Neutrophil (primary cell): ENCODE results near the gene ADA.

Experiments
- H3K27ac ChIP-seq: fragments of 200-600 bp; sonication (generic); 2 replicates; pipeline ENCODE4 v1.5.1; 2016; ENCODE audit warnings: mild to moderate bottlenecking, moderate library complexity
- H3K27me3 ChIP-seq: fragments of 200-600 bp; sonication (generic); 2 replicates; pipeline ENCODE4 v1.6.0; 2016; ENCODE audit warnings: mild to moderate bottlenecking
- H3K36me3 ChIP-seq: fragments of 200-600 bp; sonication (generic); 2 replicates; pipeline ENCODE4 v1.5.1; 2017
- H3K4me1 ChIP-seq, 2 experiments: fragments of 200-600 bp in 1 of 2; sonication (generic) in 1 of 2; 1 replicate in 1 of 2; 2 replicates in 1 of 2; pipeline versions ENCODE4 v1.5.1 to v1.6.1; 2013 to 2016; ENCODE audit warnings: low read depth in 1 of 2, low read length in 1 of 2, mild to moderate bottlenecking in 1 of 2, moderate library complexity in 1 of 2; ENCODE audit not compliant: control insufficient read depth in 1 of 2, insufficient read depth in 1 of 2
- H3K4me3 ChIP-seq, 2 experiments: fragments of 200-600 bp in 1 of 2; sonication (generic) in 1 of 2; 1 replicate in 1 of 2; 2 replicates in 1 of 2; pipeline ENCODE4 v1.5.1; 2013 to 2016; ENCODE audit warnings: low read depth in 1 of 2, low read length in 1 of 2, mild to moderate bottlenecking in 1 of 2, moderate library complexity in 1 of 2
- H3K9me3 ChIP-seq: fragments of 200-600 bp; sonication (generic); 2 replicates; pipeline ENCODE4 v1.5.1; 2016
- TF ChIP-seq, protein P1 (sequence below): fragments of 200-600 bp; sonication (generic); IDR thresholded peaks from 2 replicates; pipeline ENCODE4 v1.5.1; 2016; ENCODE audit warnings: antibody characterized with exemption

ADA gene

DNA sequence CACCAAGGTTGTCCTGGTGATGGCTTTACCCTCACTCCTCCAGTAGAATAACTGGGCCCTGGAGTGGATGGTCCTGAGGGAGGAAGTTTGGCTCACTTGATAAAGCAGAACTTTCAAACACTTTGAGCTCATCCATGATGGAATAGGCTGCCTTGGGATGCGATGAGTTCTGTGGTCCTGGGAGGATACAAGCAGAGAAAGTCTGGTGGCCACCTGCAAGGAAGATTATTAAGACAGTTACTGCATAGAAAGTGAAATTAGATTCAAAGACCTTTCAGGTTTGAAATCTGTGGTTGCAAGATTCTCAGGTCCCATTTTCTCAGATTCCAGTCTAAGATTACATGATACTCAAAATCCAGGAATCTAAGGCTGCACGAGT is 43.8 kb upstream of the ADA start:
- Histone ChIP-seq H3K4me1 (no peaks in the 10 kb centered on the region), H3K27ac (no peak overlapping the region), H3K4me3 (no peak overlapping the region), H3K9me3 (no peaks in the 10 kb centered on the region), H3K36me3 (no peaks in the 10 kb centered on the region), H3K27me3 (no peaks in the 10 kb centered on the region)
- TF ChIP-seq, protein P1, sequence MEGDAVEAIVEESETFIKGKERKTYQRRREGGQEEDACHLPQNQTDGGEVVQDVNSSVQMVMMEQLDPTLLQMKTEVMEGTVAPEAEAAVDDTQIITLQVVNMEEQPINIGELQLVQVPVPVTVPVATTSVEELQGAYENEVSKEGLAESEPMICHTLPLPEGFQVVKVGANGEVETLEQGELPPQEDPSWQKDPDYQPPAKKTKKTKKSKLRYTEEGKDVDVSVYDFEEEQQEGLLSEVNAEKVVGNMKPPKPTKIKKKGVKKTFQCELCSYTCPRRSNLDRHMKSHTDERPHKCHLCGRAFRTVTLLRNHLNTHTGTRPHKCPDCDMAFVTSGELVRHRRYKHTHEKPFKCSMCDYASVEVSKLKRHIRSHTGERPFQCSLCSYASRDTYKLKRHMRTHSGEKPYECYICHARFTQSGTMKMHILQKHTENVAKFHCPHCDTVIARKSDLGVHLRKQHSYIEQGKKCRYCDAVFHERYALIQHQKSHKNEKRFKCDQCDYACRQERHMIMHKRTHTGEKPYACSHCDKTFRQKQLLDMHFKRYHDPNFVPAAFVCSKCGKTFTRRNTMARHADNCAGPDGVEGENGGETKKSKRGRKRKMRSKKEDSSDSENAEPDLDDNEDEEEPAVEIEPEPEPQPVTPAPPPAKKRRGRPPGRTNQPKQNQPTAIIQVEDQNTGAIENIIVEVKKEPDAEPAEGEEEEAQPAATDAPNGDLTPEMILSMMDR, result no peak

DNA sequence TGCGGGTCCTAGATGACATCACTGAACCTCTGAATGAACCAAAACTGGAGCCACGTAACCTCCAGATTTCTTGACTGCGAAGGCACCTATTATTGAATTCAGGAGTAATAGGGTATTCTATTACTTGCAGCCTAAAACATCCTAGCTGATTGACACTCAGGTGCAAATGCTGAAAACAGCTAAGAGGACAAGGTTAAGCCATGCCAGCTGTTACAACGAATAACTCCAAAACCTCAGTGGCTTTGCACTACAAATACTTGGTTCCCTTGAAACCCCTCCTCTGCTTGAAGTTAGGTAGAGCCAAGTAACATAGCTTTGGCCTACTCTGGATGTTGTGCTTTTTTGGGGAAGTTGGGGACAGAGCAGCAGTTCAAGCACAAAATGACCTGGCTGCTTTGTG is 42.7 kb upstream of the ADA start:
- no peaks in the 10 kb centered on the region for H3K36me3 ChIP-seq
- no peak overlapping the region for H3K27ac ChIP-seq
- H3K27me3 ChIP-seq, result no peaks in the 10 kb centered on the region
- H3K9me3 ChIP-seq, result no peaks in the 10 kb centered on the region
- TF ChIP-seq, protein P1, result no peak
- no peaks in the 10 kb centered on the region for H3K4me1 ChIP-seq
- no peak overlapping the region for H3K4me3 ChIP-seq

DNA sequence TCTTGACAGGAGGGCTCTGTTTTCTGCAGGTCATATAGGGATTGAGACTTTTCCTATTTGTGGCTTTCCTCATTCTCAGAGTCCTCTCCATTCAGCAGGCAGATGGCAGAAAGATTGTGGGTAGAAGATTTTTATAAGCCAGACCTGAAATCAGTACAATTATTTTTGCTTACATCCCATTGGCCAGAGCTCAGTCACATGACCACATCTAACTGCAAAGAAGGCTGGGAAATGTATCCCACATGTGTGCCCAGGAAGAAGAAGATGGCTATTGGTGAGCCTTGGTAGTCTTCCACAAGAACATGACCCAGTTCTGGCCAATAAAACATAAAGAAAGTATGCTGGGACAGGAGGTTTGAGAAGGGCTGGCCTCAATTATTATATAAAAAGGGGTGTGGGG is 42.1 kb upstream of the ADA start:
- Histone ChIP-seq H3K27me3 (no peaks in the 10 kb centered on the region), H3K9me3 (no peaks in the 10 kb centered on the region), H3K4me1 (no peaks in the 10 kb centered on the region), H3K4me3 (no peak overlapping the region), H3K36me3 (no peaks in the 10 kb centered on the region), H3K27ac (no peak overlapping the region)
- TF ChIP-seq, protein P1, result no peak

DNA sequence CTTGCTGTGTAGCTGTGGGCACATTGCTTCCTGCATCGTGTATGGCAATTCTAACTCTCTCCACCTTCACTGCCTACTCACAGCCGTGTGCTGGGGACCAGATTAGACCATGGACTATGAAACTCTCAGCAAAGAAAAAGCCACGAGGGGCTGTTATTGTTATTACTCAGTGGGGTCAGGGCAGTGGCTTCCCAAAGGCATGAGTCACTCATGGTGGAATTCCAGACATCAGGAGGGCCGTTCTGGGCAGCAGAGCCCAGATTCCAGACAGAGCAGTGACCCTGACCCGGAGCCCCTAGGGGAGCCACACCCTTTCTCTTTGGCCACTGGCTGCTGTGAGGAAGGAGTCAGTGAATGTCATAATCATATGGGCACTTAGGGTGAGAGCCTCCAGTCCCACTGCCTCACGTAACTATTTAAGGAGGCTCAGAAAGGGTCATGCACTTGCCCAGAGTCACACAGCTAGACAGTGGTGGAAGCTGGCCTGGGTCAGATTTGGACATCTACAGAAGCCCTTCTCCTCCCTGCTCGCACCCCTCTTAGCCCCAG is 41.5 kb upstream of the ADA start:
- TF ChIP-seq, protein P1, result no peak
- H3K9me3 ChIP-seq, result no peaks in the 10 kb centered on the region
- no peaks in the 10 kb centered on the region for H3K4me1 ChIP-seq
- no peak overlapping the region for H3K4me3 ChIP-seq
- no peaks in the 10 kb centered on the region for H3K27me3 ChIP-seq
- no peaks in the 10 kb centered on the region for H3K36me3 ChIP-seq
- H3K27ac ChIP-seq, result no peak overlapping the region

DNA sequence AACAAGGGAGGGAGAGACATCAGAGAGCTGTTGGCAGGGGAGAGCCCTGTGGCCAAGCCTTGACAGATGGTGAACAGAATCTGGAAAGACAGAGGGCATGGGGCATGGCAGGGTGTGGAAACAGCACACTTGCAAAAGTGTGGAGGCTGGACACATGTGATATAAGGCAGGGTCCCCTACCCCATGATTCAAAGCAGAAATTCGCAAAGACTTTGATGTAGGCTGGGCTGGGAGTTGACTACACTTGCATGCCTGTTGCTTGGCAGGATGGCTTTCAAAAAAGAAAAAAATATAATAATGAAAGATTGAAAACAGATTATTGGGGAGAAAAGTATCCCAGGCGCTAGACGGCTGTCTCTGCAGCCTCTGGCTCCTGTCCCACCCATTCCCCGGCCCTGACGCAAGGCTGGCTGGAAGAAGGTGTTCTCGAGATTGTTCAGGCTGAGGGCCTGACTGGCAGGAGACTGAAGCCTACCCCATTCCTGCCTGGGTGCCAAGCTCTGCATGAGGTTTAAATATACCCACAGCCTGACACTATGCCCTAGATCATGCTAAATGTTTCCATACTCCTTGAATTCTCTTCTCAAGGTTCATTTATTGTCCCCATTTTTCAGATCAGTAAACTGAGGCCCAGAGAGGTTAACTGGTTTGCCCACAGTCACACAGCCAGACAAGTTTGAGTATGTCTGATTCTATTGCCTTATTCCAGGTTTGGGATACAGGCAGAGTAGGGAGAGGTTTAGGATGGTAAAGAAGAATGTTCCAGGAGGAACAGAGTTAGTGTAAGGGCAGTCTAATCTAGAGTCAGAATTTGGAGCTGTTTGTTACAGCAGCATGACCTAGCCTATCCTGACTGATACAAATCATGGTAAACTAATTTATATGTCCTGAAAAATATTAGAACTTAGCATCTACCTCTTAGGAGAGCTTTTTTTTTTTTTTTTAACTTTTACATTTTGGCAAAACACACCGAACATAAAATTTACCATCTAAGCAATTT is 40.2 kb upstream of the ADA start:
- H3K4me1 ChIP-seq, result no peaks in the 10 kb centered on the region
- no peaks in the 10 kb centered on the region for H3K27me3 ChIP-seq
- H3K27ac ChIP-seq, result no peak overlapping the region
- TF ChIP-seq, protein P1, result no peak
- no peaks in the 10 kb centered on the region for H3K36me3 ChIP-seq
- H3K4me3 ChIP-seq, result no peak overlapping the region
- H3K9me3 ChIP-seq, result no peaks in the 10 kb centered on the region
